PFSK-1 (cell line): ENCODE data around the gene SELENOO.

ENCODE experiments used
- FOXP2 ChIP-seq: optimal IDR thresholded peaks from 2 replicates; pipeline ENCODE3; 2011; ENCODE audit warnings: borderline replicate concordance, control low read depth, inconsistent platforms; ENCODE audit not compliant: insufficient read depth; ENCODE audit errors: extremely low read length, extremely low read depth
- POLR2AphosphoS5 ChIP-seq: IDR thresholded peaks from 2 replicates; pipeline ENCODE4 v1.6.1; 2012; ENCODE audit warnings: low read depth, mild to moderate bottlenecking, control low read depth, low read length, moderate library complexity
- REST ChIP-seq, 2 experiments: IDR thresholded peaks; 2 replicates each; pipeline versions ENCODE4 v1.6.1 to v1.8.0; 2011 to 2012; ENCODE audit warnings: low read depth in 2 of 2, low read length in 2 of 2, control low read depth in 1 of 2, inconsistent platforms in 1 of 2, mild to moderate bottlenecking in 1 of 2, moderate library complexity in 1 of 2; ENCODE audit not compliant: insufficient read depth in 1 of 2
- SIN3A ChIP-seq: IDR thresholded peaks from 2 replicates; pipeline ENCODE4 v1.6.1; 2012; ENCODE audit warnings: mild to moderate bottlenecking, low read length, moderate library complexity, borderline replicate concordance; ENCODE audit not compliant: insufficient read depth

- no peak for TF ChIP-seq POLR2AphosphoS5
- TF ChIP-seq REST (IDR thresholded peaks at IDR 0.05; ENCODE audit: insufficient read depth in 1 of 2, low read depth in 2 of 2, low read length in 2 of 2), result no peak
- no peak for TF ChIP-seq FOXP2
- no peak for TF ChIP-seq SIN3A
Observed at GRCh38 chr22:50256258-50256862, 55.5 kb downstream of the SELENOO start.
